ENCODE results near the gene PEX26. TPM values are rescaled to one million over a fixed set of nuclear protein-coding genes. Genes with fewer than 3 reads are reported as not detected.
A peak's percentile ranks its signal among the peaks of the same experiment; 100 is the strongest.
"Not testable (repeated sequence)": the region's sequence is repeated elsewhere in the genome, so short reads cannot be mapped to it uniquely, and the experiment has no call there.

PEX26 gene
- total RNA-seq, 2 experiments from 2014 or later, result 38.9 to 46.8 TPM

DNA sequence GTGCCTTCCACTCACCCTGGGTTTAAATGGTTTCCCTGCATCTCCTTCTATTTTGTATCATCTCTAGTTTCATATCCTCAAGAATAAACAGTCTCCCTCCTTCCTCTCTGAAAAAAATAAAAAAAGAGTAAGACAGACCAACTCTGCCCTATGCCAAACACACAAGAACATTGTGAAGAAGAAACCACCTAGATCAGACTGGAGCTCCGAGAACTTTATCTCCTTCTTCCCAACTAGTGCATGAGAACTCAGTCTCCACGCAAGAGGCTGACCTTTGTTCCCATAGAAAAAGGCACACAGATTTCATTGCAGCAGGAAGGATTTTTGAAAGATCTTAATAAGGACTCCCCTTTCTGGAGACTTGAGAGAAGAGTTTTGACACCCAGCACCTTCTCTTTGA is 8.7 kb upstream of the PEX26 start:
- Mint-ChIP-seq H3K4me1 (no peaks in the 10 kb centered on the region), H3K4me3 (no peak overlapping the region), H3K36me3 (no peaks in the 10 kb centered on the region), H3K27ac (no peak overlapping the region), H3K27me3 (peaks cover 52% of the 10 kb centered on the region), H3K9me3 (ENCODE audit: low read depth) (no peaks in the 10 kb centered on the region)
- ATAC-seq (no peak), DNase-seq (no peak)
- CTCF ChIA-PET, result interaction anchor here (1.7 kb wide), 1 partner anchor 239 kb away, joined by 5 read pairs; no protein-coding TSS in a partner anchor

GRCh38 chr22:18070041-18070440 is 7.7 kb upstream of the PEX26 start:
- H3K9me3 Mint-ChIP-seq (ENCODE audit: low read depth), result no peaks in the 10 kb centered on the region
- H3K4me3 Mint-ChIP-seq, result no peak overlapping the region
- DNase-seq, result no peak
- H3K36me3 Mint-ChIP-seq, result no peaks in the 10 kb centered on the region
- ATAC-seq, result no peak
- CTCF ChIA-PET, result interaction anchor here (1.7 kb wide), 1 partner anchor 240 kb away, joined by 5 read pairs; no protein-coding TSS in a partner anchor
- no peaks in the 10 kb centered on the region for H3K4me1 Mint-ChIP-seq
- H3K27ac Mint-ChIP-seq, result no peak overlapping the region
- H3K27me3 Mint-ChIP-seq, result peaks cover 45% of the 10 kb centered on the region

DNA sequence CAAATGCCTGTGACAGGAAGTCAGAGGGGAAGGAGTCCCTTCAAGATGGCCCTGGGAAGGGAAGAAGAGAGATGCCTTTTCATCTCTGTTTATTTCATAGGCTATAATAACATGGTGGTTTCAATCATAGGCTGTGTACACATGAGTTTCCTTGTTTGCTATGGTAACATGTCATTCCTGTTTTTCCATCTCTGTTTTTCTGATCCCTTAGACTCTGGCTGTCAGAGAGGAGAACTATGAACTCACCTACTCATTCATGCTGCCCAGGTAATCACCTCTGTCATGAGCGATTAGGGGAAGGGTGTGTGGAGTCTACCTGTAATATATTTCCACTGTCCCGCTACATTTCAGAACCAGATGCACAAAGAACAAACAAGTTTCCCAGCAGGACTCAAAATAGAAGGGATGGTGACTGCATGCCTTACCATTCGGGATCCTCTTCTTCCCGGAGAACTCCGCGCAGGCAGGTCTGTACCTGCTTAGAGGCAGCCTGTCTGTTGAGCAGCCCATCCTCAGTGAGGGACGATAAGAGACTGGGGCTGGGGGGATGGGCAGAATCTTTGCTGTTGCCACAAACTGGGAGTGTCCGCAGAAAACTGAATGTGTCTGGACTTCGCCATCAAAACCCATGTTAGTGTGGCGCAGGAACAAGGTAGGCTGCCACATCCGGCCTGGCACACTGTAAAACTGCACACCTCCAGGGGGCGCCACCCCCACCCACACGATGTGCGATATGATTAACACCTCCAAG is 7.1 kb upstream of the PEX26 start:
- no peak overlapping the region for H3K27ac Mint-ChIP-seq
- no peaks in the 10 kb centered on the region for H3K36me3 Mint-ChIP-seq
- CTCF ChIA-PET, result no interaction called here
- H3K4me1 Mint-ChIP-seq, result no peaks in the 10 kb centered on the region
- DNase-seq, result no peak
- ATAC-seq, result no peak
- H3K4me3 Mint-ChIP-seq, result no peak overlapping the region
- H3K27me3 Mint-ChIP-seq, result peaks cover 38% of the 10 kb centered on the region
- no peaks in the 10 kb centered on the region for H3K9me3 Mint-ChIP-seq (ENCODE audit: low read depth)

DNA sequence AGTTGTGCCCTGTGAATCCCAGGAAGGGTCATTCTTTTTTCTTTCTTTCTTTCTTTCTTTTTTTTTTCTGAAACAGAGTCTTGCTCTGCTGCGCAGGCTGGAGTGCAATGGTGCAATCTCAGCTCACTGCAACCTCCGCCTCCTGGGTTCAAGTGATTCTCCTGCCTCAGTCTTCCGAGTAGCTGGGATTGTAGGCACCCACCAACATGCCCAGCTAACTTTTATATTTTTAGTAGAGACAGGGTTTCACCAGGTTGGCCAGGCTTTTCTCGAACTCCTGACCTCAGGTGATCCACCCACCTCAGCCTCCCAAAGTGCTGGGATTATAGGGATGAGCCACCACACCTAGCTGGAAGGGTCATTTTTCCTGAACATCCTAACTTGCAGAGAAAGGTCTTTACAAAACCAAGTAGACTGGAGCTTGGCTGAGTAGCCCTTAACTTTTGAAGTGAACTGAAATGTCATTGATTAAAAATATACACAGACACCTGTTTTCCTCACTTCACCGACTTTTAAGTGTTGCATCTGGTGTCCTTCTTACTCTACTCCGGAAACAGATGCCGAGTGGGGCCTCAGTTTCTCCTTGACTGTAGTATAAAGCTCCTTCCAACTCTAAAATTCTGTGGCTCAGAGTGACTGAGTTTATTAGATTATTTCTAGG is 6.4 kb upstream of the PEX26 start:
- ATAC-seq; H3K4me1 Mint-ChIP-seq; H3K27ac Mint-ChIP-seq; H3K36me3 Mint-ChIP-seq; H3K9me3 Mint-ChIP-seq (ENCODE audit: low read depth); H3K4me3 Mint-ChIP-seq; DNase-seq: not testable (repeated sequence)
- H3K27me3 Mint-ChIP-seq, result peaks cover 31% of the 10 kb centered on the region
- CTCF ChIA-PET, result interaction anchor here (1.0 kb wide), 1 partner anchor 242 kb away, joined by 3 read pairs; no protein-coding TSS in a partner anchor

GRCh38 chr22:18071968-18072310 is 5.9 kb upstream of the PEX26 start:
- DNase-seq (no peak), ATAC-seq (no peak)
- CTCF ChIA-PET, result interaction anchor here (1.0 kb wide), 1 partner anchor 243 kb away, joined by 3 read pairs; no protein-coding TSS in a partner anchor
- Mint-ChIP-seq H3K4me1 (peaks cover 9% of the 10 kb centered on the region), H3K36me3 (no peaks in the 10 kb centered on the region), H3K9me3 (ENCODE audit: low read depth) (no peaks in the 10 kb centered on the region), H3K27me3 (peaks cover 26% of the 10 kb centered on the region), H3K4me3 (no peak overlapping the region), H3K27ac (no peak overlapping the region)

- H3K27me3 Mint-ChIP-seq, result peaks cover 11% of the 10 kb centered on the region
- H3K9me3 Mint-ChIP-seq (ENCODE audit: low read depth), result no peaks in the 10 kb centered on the region
- H3K4me3 Mint-ChIP-seq, result no peak overlapping the region
- peaks cover 13% of the 10 kb centered on the region for H3K4me1 Mint-ChIP-seq
- H3K36me3 Mint-ChIP-seq, result peaks cover under 1% of the 10 kb centered on the region
- ATAC-seq (no peak), DNase-seq (no peak)
- no peak overlapping the region for H3K27ac Mint-ChIP-seq
- CTCF ChIA-PET, result interaction anchor here (1.0 kb wide), 1 partner anchor 49 kb away, joined by 3 read pairs; the partner anchor contains the start of gene MICAL3
Observed at GRCh38 chr22:18073467-18073866, 4.3 kb upstream of the PEX26 start.

- ATAC-seq, result not testable (repeated sequence)
- CTCF ChIA-PET, result interaction anchor here (1.0 to 6.7 kb wide), 4 partner anchors 50 to 332 kb away, joined by 3 to 107 read pairs (median 33); partner anchors contain the start of gene MICAL3
Observed at GRCh38 chr22:18073927-18074326, 3.9 kb upstream of the PEX26 start.

GRCh38 chr22:18075101-18075719 is 2.6 kb upstream of the PEX26 start:
- no peak for ATAC-seq
- Mint-ChIP-seq H3K4me1 (peaks cover 28% of the 10 kb centered on the region), H3K4me3 (no peak overlapping the region), H3K27ac (no peak overlapping the region), H3K36me3 (peaks cover 13% of the 10 kb centered on the region), H3K9me3 (ENCODE audit: low read depth) (no peaks in the 10 kb centered on the region), H3K27me3 (no peaks in the 10 kb centered on the region)
- CTCF ChIA-PET, result interaction anchor here (0.6 to 6.7 kb wide), 33 partner anchors 10 to 446 kb away, joined by 3 to 107 read pairs (median 5); partner anchors contain the start of genes BCL2L13, MICAL3 and USP18
- DNase-seq, result no peak

More at GRCh38 chr22:18073927-18074326, 3.9 kb upstream of the PEX26 start:
- DNase-seq; H3K27me3 Mint-ChIP-seq; H3K9me3 Mint-ChIP-seq (ENCODE audit: low read depth); H3K4me3 Mint-ChIP-seq; H3K36me3 Mint-ChIP-seq; H3K27ac Mint-ChIP-seq: not testable (repeated sequence)
- H3K4me1 Mint-ChIP-seq, result peaks cover 17% of the 10 kb centered on the region

DNA sequence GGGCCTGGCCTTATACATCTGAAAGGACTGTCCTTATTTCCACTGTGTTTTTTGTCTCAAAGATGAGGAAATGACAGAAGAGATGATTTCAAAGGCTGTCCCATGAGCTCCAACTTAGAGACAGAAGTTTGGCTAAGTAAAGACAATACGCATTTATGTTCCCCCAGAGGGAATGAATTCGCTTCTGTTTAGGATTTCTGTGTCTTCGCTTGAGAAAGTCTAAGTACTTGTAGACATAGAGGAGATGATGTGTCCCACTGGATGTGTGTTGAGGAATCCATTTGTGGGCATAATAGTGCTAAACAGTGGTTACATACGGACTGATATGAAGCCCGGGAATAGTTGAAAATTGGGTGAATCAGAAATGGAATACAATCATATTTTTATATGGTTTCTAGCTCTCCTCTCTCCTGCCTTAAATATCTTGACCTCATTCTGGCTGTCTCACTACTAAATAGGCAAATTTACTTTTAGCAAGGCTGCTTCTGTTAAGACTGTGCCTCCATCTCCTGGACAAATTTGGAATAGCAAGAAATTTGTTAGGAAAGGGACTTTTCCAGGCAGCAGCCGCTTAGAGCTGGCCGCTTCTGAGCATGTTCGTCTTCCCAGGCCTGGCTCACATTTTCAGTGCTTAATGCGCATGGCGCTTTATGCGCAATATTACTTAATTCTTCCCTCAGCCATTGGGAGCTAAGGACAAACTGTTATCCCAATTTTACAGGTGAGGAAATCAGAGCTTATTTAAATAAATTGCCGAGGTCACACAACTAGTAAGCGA is 1.9 kb upstream of the PEX26 start:
- Mint-ChIP-seq H3K9me3 (ENCODE audit: low read depth) (no peaks in the 10 kb centered on the region), H3K4me1 (peaks cover 32% of the 10 kb centered on the region), H3K36me3 (peaks cover 19% of the 10 kb centered on the region), H3K27me3 (no peaks in the 10 kb centered on the region), H3K27ac (no peak overlapping the region), H3K4me3 (no peak overlapping the region)
- ATAC-seq (no peak), DNase-seq (peak; percentile 46)
- CTCF ChIA-PET, result interaction anchor here (0.6 to 6.7 kb wide), 43 partner anchors 10 to 1002 kb away, joined by 3 to 107 read pairs (median 4); partner anchors contain the start of genes BCL2L13, MICAL3 and USP18

- peak overlapping the region; percentile 97 for H3K4me3 Mint-ChIP-seq
- CTCF ChIA-PET, result interaction anchor here (0.9 to 6.7 kb wide), 21 partner anchors 10 to 1003 kb away, joined by 3 to 107 read pairs (median 5); partner anchors contain the start of genes BCL2L13, MICAL3 and USP18
- H3K36me3 Mint-ChIP-seq, result peaks cover 30% of the 10 kb centered on the region
- H3K9me3 Mint-ChIP-seq (ENCODE audit: low read depth), result no peaks in the 10 kb centered on the region
- peaks cover 42% of the 10 kb centered on the region for H3K4me1 Mint-ChIP-seq
- ATAC-seq (no peak), DNase-seq (no peak)
- no peaks in the 10 kb centered on the region for H3K27me3 Mint-ChIP-seq
- H3K27ac Mint-ChIP-seq, result peak overlapping the region; percentile 100
Observed at GRCh38 chr22:18077087-18077638, 627 bp upstream of the PEX26 start.

- ATAC-seq (peak; percentile 22), DNase-seq (peak; percentile 71)
- peak overlapping the region; percentile 97 for H3K4me3 Mint-ChIP-seq
- peak overlapping the region; percentile 100 for H3K27ac Mint-ChIP-seq
- no peaks in the 10 kb centered on the region for H3K9me3 Mint-ChIP-seq (ENCODE audit: low read depth)
- CTCF ChIA-PET, result interaction anchor here (1.3 to 6.7 kb wide), 9 partner anchors 8 to 337 kb away, joined by 4 to 107 read pairs (median 7); no protein-coding TSS in a partner anchor
- H3K27me3 Mint-ChIP-seq, result no peaks in the 10 kb centered on the region
- H3K4me1 Mint-ChIP-seq, result peaks cover 46% of the 10 kb centered on the region
- H3K36me3 Mint-ChIP-seq, result peaks cover 41% of the 10 kb centered on the region
Observed at GRCh38 chr22:18078329-18079041, 695 bp downstream of the PEX26 start.
